HG03460 (cell line): ENCODE results near the gene SALL3.
"Not testable (repeated sequence)": the region's sequence is repeated elsewhere in the genome, so short reads cannot be mapped to it uniquely, and the experiment has no call there.

ENCODE experiments used
- ATAC-seq: cut with Tn5 transposase; IDR thresholded peaks from one replicate; pipeline ENCODE4 v1.9.1; 2021; ENCODE audit not compliant: unreplicated experiment

The SALL3 gene

GRCh38 chr18:78979730-78980278 is at the start of gene SALL3:
SALL3 (plus strand) TSS chr18:78979818; CDS start chr18:78980275, 457 bp downstream.
- ATAC-seq = no peak

- ATAC-seq = no peak
Observed at GRCh38 chr18:78932281-78932680, 47.3 kb upstream of the SALL3 start.

- no peak for ATAC-seq
Observed at GRCh38 chr18:78934003-78934402, 45.6 kb upstream of the SALL3 start.

- ATAC-seq = no peak
Observed at GRCh38 chr18:78934551-78935225, 44.9 kb upstream of the SALL3 start.

- no peak for ATAC-seq
Observed at GRCh38 chr18:78935406-78935805, 44.2 kb upstream of the SALL3 start.

- no peak for ATAC-seq
Observed at GRCh38 chr18:78936251-78937005, 43.2 kb upstream of the SALL3 start.

- ATAC-seq = no peak
Observed at GRCh38 chr18:78937166-78937565, 42.5 kb upstream of the SALL3 start.

- no peak for ATAC-seq
Observed at GRCh38 chr18:78939105-78939504, 40.5 kb upstream of the SALL3 start.

- no peak for ATAC-seq
Observed at GRCh38 chr18:78939734-78940494, 39.7 kb upstream of the SALL3 start.

- ATAC-seq = not testable (repeated sequence)
Observed at GRCh38 chr18:78942236-78942635, 37.4 kb upstream of the SALL3 start.

GRCh38 chr18:78945628-78946027 is 34.0 kb upstream of the SALL3 start:
- ATAC-seq = no peak

GRCh38 chr18:78947291-78947690 is 32.3 kb upstream of the SALL3 start:
- ATAC-seq = no peak

- no peak for ATAC-seq
Observed at GRCh38 chr18:78948221-78948620, 31.4 kb upstream of the SALL3 start.

- no peak for ATAC-seq
Observed at GRCh38 chr18:78948707-78949106, 30.9 kb upstream of the SALL3 start.

- no peak for ATAC-seq
Observed at GRCh38 chr18:78949216-78949615, 30.4 kb upstream of the SALL3 start.

GRCh38 chr18:78950386-78950785 is 29.2 kb upstream of the SALL3 start:
- no peak for ATAC-seq

GRCh38 chr18:78953566-78953965 is 26.1 kb upstream of the SALL3 start:
- no peak for ATAC-seq

GRCh38 chr18:78955051-78955450 is 24.6 kb upstream of the SALL3 start:
- no peak for ATAC-seq

GRCh38 chr18:78957140-78957539 is 22.5 kb upstream of the SALL3 start:
- no peak for ATAC-seq

- no peak for ATAC-seq
Observed at GRCh38 chr18:78960709-78961108, 18.9 kb upstream of the SALL3 start.

GRCh38 chr18:78962098-78962497 is 17.5 kb upstream of the SALL3 start:
- ATAC-seq = no peak
